HG03103 (cell line): ENCODE measurements around the gene IMMT.

Experiments
- ATAC-seq: cut with Tn5 transposase; IDR thresholded peaks from one replicate; pipeline ENCODE4 v1.9.1; 2021; ENCODE audit warnings: low read depth; ENCODE audit not compliant: unreplicated experiment

The IMMT gene

DNA sequence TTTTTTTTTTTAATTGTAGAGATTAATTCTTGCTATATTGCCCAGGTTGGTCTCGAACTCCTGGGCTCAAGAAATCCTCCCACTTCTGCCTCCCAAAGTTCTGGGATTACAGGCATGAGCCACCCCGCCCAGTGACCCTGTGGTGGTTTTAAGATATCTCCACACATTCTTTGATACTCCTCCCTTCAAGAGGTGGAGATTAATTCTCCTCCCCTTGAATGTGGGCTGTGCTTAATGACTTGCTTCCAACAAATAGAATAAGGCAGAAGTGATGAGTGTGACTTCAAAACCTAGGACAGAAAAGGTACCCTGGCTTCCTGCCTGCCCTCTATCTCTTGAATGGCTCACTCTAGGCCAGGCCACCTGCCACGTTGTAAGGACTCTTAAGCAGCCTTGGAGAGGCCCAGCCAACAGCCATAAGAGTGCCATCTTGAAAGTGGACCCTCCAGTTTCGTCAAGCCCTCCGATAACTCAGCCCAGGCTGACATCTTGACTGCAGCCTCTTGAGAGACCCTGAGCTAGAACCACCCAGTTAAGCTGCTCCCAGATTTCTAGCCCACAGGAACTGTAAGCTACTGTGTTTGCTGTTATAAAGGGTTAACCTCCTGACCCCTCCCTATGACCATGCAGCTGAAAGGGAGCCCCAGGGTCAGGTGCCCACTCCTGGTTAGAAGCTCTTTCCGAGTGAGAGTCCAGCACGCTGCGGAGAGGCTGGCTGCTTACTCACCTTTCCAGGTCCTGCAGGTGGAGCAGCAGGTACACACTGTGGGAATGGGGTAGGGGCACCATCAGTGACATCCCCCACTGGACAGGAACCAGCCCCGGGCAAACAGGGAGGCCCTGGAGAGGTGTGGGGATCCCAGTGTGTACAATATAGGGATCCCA lies 31.6 kb upstream of the IMMT start:
- ATAC-seq, result no peak

DNA sequence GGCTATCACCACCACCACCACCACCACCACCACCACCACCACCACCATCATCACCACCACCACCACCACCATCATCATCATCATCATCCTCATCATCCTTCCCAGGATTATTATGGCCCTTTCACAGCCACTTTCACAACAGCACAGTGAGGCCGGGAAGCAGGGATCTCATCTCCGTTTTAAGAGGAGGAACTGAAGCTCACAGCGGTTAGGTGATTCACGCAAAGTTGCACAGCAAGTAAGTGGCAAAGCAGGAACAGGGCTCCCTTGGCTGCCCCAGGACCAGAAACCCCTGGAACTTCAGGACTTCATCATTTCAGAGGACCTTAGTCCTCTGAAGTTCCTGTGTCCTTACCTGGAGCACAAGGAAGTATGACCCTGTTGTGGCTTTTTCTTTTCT lies 30.8 kb upstream of the IMMT start:
- no peak for ATAC-seq

DNA sequence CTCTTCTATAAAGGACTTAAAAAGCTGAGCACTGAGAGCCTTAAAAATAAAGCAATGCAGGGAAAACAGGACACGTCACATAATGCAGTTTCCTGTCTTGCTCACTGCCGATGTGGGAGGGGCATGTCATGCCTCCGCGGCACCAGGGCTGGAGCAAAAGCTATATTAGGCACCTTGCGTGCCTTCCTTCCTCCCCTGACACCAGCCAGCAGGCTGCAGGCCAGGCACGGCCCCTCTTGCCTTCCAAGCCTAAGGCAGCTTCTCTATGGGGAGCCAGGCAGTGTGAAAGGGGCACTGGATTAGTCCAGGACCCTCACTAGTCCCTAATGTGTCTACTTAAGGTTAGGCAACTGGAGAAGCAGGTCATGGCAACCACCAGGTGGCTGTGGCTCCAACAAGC lies 30.3 kb upstream of the IMMT start:
- ATAC-seq, result peak; percentile 43

DNA sequence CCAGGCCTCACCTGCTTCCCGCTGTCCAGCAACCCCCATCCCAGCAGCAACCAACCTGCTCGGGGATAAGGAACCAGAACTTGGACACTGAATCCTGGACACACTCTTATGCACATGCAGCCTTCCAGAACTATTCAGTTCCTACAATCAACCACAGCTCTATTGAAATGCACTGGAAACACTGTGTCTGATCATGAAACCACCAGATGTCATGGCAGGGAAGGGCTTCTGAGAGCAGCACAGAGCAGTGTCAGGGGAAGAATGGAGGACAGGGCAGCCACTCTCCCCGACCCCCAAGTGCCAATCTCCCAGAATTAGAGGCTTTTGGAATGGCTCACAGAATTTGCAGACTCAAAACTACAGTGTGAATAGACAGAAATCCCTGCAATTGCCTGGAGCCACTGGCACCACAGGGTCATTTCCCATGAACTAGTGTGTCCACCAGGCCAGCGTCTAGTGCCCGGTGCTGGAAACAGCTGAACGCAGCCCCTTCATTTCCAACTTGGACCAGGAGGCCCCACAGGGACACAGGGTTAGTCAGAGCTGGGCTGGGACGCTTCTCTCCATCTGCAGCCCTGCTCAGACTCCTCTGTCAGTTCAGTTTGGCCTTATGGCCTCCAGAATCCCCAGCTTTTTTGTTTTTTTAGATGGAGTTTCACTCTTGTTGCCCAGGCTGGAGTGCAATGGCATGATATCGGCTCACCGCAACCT lies 29.5 kb upstream of the IMMT start:
- no peak for ATAC-seq

DNA sequence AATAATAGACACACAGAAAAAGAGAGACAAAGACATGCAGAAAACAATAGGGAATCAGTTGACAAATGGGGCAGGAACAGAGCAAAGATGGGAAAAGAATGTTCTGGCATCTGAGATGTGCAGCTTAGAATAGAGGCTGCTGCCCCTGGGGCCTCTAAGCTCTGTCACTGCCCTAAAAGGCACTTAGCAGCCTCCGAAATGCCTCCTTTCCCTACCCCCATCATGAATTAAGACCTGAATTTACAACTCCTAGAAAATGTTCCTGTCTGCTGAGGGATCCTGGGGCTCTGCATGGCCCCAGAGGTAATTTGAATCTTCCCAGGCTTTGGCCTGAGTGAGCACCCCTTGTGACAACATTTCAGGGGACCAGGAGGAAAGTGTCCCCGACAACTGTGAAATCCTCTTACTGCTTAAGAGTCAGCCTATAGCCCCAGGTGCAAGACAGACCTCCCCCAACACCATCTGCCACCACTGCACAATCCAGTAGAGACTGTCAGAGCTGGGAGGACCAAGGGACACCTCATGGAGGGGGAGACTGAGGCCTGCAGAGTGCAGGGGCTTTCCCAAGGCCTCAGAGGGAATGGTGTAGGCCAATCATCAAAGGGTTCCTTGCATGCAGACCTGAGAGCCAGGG lies 28.8 kb upstream of the IMMT start:
- ATAC-seq, result no peak

DNA sequence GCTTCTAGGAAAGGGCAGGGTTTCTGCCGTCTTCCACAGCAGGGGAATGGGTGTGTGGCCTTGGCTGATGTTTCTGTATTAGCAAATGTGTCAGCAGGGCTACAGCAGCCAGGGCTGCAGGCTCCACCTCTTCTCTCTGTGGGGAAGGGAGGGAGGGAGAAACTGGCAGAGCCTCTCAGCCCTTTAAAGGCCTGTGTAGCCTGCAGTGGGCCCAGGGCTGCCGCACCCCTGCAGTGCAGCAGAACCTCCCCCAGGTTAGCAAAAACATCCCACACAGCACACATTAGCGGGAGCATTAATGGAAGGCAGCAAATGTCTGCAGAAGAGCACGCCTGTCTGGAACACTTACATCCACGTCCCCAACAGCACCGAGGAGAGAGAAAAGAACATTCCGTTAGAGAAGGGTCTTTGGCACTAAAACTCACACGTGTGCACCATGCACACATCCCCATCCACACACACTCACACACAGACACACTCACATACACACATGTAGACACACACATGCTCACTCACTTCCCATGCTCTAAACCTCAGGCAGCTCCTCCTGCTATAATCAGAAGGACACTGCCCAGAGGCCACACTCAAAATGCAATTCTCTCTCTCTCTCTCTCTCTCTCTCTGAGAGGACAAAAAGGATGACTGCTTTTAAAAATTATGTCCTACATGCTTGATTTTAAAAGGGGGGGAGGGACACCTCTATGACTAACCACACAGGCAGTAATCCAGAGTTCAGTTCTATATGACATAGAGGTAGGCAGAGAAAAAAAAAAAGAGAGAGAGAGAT lies 28.1 kb upstream of the IMMT start:
- no peak for ATAC-seq

DNA sequence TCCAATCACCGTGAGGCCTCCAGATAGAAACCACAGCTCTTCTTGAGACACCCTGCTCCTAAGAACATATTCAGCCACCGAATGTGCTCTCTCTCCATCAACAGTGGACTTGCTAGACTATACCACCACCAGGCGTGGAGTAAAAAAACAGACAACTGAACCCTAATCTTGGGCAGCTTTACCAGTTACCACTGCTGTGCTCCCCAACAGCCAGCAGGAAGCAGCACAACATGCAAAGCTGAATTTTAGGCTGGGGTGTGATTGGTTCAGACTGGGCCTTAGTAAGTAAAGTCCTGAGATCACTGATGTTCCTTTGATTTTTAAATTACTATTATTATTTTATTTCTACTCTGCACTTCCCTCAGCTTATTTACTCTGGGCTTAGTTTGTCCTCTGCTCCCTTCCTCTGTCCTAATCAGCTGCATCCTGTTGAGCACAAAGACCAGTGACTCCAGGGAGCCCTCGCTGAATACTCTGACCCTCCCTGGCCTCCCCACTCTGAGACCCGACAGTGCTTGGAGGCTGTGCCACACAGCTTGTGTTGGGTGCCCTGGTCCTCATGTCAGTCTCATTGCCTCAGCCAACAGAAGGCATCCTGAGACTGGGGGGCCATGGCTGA lies 25.9 kb upstream of the IMMT start:
- ATAC-seq, result no peak

DNA sequence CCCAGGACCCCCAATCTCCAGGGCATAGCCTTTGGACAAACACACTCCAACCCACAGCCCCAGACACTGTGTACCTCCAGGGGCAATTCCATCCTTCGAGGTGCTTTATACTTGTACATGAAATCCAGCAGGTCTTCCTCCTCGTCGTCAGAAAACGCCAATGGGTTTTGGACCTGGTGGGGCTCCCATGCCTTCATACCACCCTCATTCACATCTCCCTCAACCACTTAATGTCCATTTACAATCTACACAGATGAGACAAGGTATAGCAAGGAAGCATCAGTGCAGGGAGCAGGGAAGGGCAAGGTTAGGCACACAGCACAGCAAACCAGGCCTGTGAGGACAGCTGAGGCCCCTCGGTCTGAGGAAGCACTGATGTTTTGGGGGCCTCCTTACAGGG lies 24.6 kb upstream of the IMMT start:
- ATAC-seq, result no peak

DNA sequence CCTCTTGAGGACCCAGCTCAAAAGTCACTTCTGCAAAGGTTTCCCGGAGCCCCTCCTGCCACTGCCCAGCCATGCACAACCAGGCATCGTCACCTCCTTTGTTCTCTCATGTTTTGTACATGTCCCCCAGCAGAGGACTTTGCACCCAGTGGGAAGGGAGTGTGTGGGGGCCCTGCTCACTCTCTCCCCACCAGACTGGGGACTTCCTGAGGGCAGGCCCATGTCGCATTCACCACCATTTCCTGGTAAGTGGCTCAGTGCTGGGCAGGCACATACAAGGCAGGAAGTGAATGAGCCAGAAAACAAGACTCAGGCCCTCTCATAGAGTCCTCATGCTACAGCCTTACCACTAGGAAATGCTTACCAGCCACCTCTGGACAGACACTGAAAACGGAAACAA lies 22.9 kb upstream of the IMMT start:
- ATAC-seq, result no peak

DNA sequence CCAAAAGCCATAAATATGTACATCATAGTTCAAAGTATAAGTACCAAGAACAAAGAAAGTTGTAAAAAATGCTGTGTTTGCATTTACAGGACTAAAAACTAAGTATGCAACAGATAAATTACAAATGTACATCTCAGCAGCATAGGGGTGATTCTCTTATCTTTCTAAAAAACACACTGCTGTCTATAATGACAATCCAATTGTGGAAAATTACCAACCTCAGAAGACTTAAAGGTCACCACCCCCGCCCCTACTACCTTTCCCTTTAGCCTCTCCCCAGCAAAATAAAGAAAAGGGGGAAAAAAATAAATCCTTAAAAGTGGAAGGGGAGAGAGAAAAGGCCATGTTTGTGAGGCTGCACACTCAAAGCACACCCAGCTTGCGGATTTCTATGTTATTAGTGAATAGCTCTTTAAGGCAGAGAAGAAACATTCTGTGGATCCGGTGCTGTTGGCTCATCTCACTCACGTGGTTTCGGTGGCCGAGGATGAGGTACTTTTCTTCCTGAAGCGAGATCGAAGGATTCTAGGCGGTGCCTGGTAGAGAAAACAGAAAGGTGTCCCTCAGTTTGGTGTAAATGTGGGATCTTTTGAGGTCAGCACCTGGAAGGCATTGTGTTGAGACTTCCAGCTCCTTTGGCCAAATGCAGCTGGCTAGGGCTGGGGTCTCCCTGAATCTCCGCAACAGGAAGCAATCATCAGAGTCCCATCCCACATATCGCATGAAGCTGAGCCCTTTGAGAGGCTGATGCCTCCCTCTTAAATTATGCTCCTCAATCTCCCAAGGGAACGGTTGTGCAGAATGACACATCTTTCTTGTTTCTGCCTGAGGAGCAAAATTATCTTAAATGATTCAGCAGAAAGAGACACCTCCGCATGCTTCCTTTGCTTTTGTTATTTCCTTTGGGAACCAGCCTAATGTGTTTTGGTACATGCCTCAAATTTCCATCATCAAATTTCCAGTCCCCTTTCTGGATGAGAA lies 21.6 kb upstream of the IMMT start:
- no peak for ATAC-seq

DNA sequence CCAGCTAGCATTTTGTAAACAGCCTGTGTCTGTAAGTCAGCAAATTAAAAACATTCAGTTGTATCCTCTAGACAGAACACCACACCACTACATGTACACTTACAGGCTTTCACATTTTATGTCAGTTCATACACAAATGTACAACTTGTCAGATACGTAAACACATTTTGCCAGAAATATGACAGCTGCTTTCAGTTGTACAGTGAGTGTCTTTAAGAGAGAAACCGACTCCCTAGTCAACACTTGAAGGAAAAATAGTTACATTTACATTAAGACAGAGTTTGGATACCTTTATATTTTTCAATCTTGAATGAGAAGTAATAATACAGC lies 19.2 kb upstream of the IMMT start:
- ATAC-seq, result no peak

DNA sequence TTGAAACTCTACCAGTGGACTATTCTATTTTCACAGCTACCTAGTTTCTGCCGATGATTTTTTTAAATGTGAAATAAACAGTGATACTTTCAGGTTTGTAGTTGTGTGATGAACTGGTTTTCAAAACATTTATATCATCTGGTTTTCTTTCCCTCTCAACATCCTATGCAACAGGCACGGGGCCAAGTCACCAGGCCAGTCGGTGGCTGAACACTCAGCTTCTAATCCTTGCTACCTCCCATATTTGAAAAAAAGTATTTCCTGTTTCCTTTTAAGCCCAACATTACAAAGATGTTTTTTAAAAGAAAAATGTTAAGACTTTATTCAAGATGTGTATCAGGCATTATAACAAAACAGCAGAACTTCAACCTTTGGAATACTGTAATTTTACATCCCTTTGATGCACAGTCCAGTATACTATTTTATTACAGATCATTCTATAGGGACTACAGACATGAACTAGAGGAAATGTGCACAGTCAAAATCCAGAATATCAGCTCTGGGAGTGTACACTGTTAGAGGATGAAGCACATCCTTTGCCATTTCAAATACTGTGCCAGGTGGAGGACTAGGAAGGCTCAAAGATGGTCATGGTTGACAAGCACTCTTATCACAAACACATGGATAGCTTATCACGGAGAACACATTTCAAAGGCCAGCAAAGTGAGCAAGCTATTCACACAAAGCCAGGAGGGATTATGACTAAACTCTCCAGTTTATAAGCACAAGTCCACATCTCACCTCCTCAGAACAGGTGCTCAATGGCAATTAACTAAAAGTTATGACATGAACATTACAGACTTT lies 18.6 kb upstream of the IMMT start:
- ATAC-seq, result no peak

DNA sequence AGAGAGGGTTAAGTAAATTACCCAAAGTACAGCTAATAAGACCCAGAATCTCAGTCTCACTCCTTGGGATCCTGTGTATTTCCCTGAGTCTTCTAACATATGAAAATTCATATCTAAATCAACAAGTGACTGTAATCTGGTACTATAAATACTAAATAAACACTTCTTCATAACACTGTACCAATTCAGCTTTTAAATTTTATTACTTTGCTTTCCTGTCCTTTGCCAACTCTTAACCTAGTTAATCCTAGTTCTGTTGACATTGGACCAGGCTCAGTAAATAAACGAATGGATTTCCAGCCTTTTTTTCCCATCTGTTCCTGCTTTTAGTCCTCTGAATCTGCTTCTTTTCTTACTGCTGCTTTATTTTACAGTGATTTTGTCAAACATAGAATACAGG lies 17.8 kb upstream of the IMMT start:
- ATAC-seq, result no peak

DNA sequence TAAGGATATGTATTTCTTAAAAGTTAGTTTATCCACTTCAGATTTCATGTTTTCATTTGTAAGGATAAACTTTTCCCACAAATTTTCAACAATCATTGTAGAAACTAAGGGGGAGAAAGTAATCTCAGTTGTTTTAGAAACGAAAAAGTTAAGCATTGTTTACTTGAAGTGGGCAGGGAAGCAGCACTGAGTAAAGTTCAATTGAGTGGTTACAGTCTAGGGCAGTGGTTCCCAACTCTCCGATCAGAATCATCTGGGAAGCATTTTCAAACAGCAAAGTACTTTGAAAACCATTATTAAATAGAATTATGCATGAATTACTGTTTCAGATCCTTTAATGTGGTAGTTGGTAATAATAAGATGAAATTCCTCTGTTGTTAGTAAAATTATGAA lies 16.5 kb upstream of the IMMT start:
- ATAC-seq, result no peak

DNA sequence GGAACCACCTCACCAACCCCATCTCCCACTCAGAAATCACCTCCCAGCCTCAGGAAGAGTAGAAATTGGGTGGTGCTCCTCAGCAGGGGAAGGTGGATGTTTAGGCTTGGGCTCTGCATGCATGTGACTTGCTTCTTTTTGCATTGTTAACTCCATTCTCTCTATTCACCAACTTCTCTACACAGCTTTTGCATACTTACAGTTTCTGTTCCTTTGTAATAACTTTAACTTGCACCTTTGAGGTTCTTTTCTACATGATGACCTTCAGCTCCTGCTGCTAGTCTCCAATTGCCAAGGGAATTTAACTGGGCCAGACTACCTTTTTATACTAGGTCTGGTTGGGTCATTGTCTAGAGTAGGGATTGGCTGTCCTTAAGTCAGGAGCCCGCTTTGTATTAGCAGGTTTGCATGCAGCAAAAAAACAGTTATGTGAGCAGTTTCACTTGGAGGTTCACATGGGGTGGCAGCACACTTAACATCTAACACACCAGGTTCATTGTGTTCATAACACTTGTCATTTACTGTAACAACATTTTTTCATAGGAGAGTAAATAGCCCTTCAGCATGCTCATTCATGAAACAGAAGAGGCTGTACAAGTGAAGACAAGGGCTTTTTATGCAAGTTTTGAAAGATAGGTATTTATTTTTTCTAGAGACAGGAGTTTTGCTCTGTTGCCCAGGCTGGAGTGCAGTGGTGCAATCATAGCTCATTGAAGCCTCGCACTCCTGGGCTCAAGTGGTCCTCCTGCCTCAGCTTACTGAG lies 16.0 kb upstream of the IMMT start:
- no peak for ATAC-seq

DNA sequence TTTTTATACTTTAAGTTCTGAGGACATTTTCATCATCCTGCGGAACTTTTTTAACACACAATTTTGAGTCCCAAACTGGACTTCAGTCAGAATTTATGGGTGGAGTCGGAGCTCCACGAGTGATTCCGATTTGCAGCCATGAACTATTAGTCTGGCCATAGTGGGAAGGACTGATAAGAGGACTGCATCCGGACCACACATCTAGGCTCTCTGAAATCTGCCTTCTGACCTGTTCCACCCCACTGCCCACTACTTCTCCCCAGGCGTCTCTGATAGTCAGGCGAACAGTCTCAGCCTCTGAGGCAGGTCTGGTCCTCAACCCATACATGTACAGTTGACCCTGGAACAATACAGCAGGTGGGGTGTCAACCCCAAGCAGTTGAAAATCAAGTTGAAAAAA lies 9.2 kb upstream of the IMMT start:
- ATAC-seq, result no peak

DNA sequence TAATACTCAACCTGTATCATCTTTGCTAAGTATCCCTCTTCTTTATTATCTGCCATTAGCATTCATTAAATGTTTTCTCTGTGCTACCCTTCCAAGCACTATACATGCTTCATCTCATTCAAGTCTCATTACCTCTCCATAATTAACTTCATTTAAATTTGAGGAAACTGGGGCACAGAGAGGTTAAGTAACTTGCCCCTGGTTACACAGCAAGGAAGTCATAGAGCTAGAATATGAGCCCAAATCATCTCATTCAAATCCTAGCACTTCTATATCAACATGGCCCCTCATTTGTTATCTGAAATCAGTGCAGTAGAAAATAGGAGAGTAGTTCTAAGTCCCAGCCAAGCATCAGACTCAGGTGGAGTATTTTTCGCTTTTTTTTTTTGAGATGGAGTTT lies 8.4 kb upstream of the IMMT start:
- no peak for ATAC-seq

DNA sequence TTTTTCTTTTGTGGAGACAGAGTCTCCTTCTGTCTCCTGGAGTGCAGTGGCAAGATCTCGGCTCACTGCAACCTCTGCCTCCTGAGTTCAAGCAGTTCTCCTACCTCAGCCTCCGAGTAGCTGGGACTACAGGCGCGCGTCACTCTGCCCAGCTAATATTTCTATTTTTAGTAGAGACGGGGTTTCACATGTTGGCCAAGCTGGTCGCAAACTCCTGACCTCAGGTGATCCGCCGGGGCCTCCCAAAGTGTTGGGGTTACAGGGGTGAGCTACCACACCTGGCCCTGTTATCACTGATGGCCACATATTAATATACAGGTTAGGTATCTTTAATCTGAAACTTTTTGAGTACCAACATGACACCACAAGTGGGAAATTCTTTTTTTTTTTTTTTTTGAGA lies 7.4 kb upstream of the IMMT start:
- ATAC-seq, result no peak
